Stomach (tissue), 4 donors: ENCODE measurements around the gene DENND2C.

ENCODE experiments used
- CTCF ChIP-seq, 7 experiments: fragments of 450-650 bp in 4 of 7; fragments of 200-600 bp in 3 of 7; sonication (generic) in 3 of 7; IDR thresholded peaks; one replicate each; pipeline ENCODE4 v1.5.1; 2016 to 2019; ENCODE audit warnings: antibody characterized with exemption in 7 of 7, control low read depth in 2 of 7, mild to moderate bottlenecking in 1 of 7
- EP300 ChIP-seq: sonication (generic); formaldehyde crosslinking; IDR thresholded peaks from one replicate; pipeline ENCODE4 v1.6.1; 2017; ENCODE audit warnings: antibody characterized with exemption

- TF ChIP-seq CTCF (IDR thresholded peaks at IDR 0.05) = no peak
- no peak for TF ChIP-seq EP300
Observed at GRCh38 chr1:114712977-114713376, 43.1 kb upstream of the DENND2C start.
